Left cardiac atrium (tissue), 4 donors: ENCODE measurements around the gene COPG2. TPM values are rescaled to one million over a fixed set of nuclear protein-coding genes. Genes with fewer than 3 reads are reported as not detected.
"Not testable (repeated sequence)": the region's sequence is repeated elsewhere in the genome, so short reads cannot be mapped to it uniquely, and the experiment has no call there.

Source experiments
- ATAC-seq, 2 donors: fragments of 200-7000 bp; cut with Tn5 transposase; one replicate each; pipeline ENCODE4 v1.9.1; 2020; ENCODE audit warnings: mild to moderate bottlenecking in 2 of 2, moderate library complexity in 2 of 2
- DNase-seq: peaks from one replicate; pipeline ENCODE4 v3.0.0-alpha.2; 2020
- intact Hi-C, 2 donors: fragments of 100-400 bp; cut with DNase I; formaldehyde crosslinking; loops; one replicate each; pipeline versions ENCODE4 v1.14.1 to v1.15.1; 2022 to 2023
- total RNA-seq, 2 donors: library from RNA; stranded (reverse); fragmentation: NEBNext Ultra II Directional; extraction: Animal tissue kit (Norgen Biotek cat#: 25700); gene quantifications; one replicate each; pipeline ENCODE4 v1.2.1, GENCODE V29; 2021
- donor health status: DM: no; HTN: yes; CAD: no.
- donor health status: DM: no; HTN: yes; CAD: no; lungs with severe emphysema.
- donor health status: DM: yes; HTN: yes; CAD: no.
- donor health status: Dilated cardiomyopathy.

COPG2 gene
- total RNA-seq, 2 donors from 2014 or later, result 17.9 to 18.4 TPM

- no peak for DNase-seq
- no peak for ATAC-seq
- intact Hi-C loops, result loop anchor here in 1 of 2 donors (10.0 kb wide), 1 partner anchor 168 kb away; the partner anchor contains the start of gene MEST
These were observed 6.1 kb downstream of the COPG2 start for GRCh38 chr7:130662426-130662825.

- ATAC-seq, result no peak
- intact Hi-C loops, result no loop called here
- no peak for DNase-seq
These were observed 13.3 kb downstream of the COPG2 start for GRCh38 chr7:130655286-130655685.

- intact Hi-C loops, result no loop called here
- DNase-seq (no peak), ATAC-seq (no peak)
These were observed 13.7 kb downstream of the COPG2 start for GRCh38 chr7:130654850-130655249.

GRCh38 chr7:130650611-130651120 is 17.9 kb downstream of the COPG2 start:
- no peak for DNase-seq
- intact Hi-C loops, result no loop called here
- ATAC-seq, result no peak

- intact Hi-C loops, result no loop called here
- ATAC-seq (no peak), DNase-seq (no peak)
These were observed 19.4 kb downstream of the COPG2 start for GRCh38 chr7:130649004-130649790.

GRCh38 chr7:130648580-130648979 is 20.0 kb downstream of the COPG2 start:
- ATAC-seq, result no peak
- no peak for DNase-seq
- intact Hi-C loops, result no loop called here

- no peak for ATAC-seq
- intact Hi-C loops, result no loop called here
- DNase-seq, result no peak
These were observed 26.2 kb downstream of the COPG2 start for GRCh38 chr7:130642383-130642782.

GRCh38 chr7:130641497-130641896 is 27.1 kb downstream of the COPG2 start:
- DNase-seq, result no peak
- intact Hi-C loops, result no loop called here
- no peak for ATAC-seq

- intact Hi-C loops, result no loop called here
- ATAC-seq, result no peak
- DNase-seq, result no peak
These were observed 27.5 kb downstream of the COPG2 start for GRCh38 chr7:130641040-130641439.

- intact Hi-C loops, result no loop called here
- DNase-seq (no peak), ATAC-seq (no peak)
These were observed 29.2 kb downstream of the COPG2 start for GRCh38 chr7:130639388-130639787.

- ATAC-seq (no peak), DNase-seq (no peak)
- intact Hi-C loops, result no loop called here
These were observed 36.4 kb downstream of the COPG2 start for GRCh38 chr7:130632111-130632510.

- intact Hi-C loops, result no loop called here
- no peak for ATAC-seq
- DNase-seq, result no peak
These were observed 39.6 kb downstream of the COPG2 start for GRCh38 chr7:130628901-130629300.

- intact Hi-C loops, result no loop called here
- DNase-seq (no peak), ATAC-seq (no peak)
These were observed 40.8 kb downstream of the COPG2 start for GRCh38 chr7:130627775-130628174.

GRCh38 chr7:130622866-130623265 is 45.7 kb downstream of the COPG2 start:
- DNase-seq (no peak), ATAC-seq (no peak)
- intact Hi-C loops, result no loop called here

- intact Hi-C loops, result no loop called here
- DNase-seq (no peak), ATAC-seq (no peak)
These were observed 53.0 kb downstream of the COPG2 start for GRCh38 chr7:130615583-130615982.

GRCh38 chr7:130614449-130614848 is 54.1 kb downstream of the COPG2 start:
- ATAC-seq (no peak), DNase-seq (no peak)
- intact Hi-C loops, result no loop called here

GRCh38 chr7:130611218-130611617 is 57.3 kb downstream of the COPG2 start:
- ATAC-seq, result no peak
- intact Hi-C loops, result no loop called here
- DNase-seq, result no peak

- intact Hi-C loops, DNase-seq, ATAC-seq: not testable (repeated sequence)
These were observed 61.5 kb downstream of the COPG2 start for GRCh38 chr7:130607066-130607465.

GRCh38 chr7:130606161-130606560 is 62.4 kb downstream of the COPG2 start:
- ATAC-seq (no peak), DNase-seq (no peak)
- intact Hi-C loops, result no loop called here

- ATAC-seq (no peak), DNase-seq (no peak)
- intact Hi-C loops, result no loop called here
These were observed 70.5 kb downstream of the COPG2 start for GRCh38 chr7:130598056-130598455.

- DNase-seq, result no peak
- ATAC-seq, result no peak
- intact Hi-C loops, result no loop called here
These were observed 72.6 kb downstream of the COPG2 start for GRCh38 chr7:130595986-130596385.
